ENCODE results near the gene FGF14. TPM values are rescaled to one million over a fixed set of nuclear protein-coding genes. Genes with fewer than 3 reads are reported as not detected.

The FGF14 gene
- total RNA-seq, 1 experiment from 2014 or later, result not detected

- Histone ChIP-seq H3K4me2 (ENCODE audit: low read length) (no peak overlapping the region), H3K79me2 (ENCODE audit: low read length) (no peaks in the 10 kb centered on the region), H3K9me3 (ENCODE audit: low read length) (no peaks in the 10 kb centered on the region), H4K20me1 (ENCODE audit: low read length) (no peaks in the 10 kb centered on the region), H2AFZ (ENCODE audit: low read length) (no peak overlapping the region), H3K27me3 (ENCODE audit: low read length) (peaks cover 52% of the 10 kb centered on the region), H3F3A (ENCODE audit: low read length, unreplicated experiment) (no peaks in the 10 kb centered on the region), H3K9ac (ENCODE audit: low read length) (no peak overlapping the region), H3K4me3 (ENCODE audit: low read length) (no peak overlapping the region), H3K27ac (ENCODE audit: low read length) (no peak overlapping the region), H3K36me3 (ENCODE audit: low read depth, low read length) (no peaks in the 10 kb centered on the region), H3K9me2 (replicated peaks; ENCODE audit: low read length) (no peaks in the 10 kb centered on the region), H3K4me1 (ENCODE audit: insufficient read depth, low read length) (no peaks in the 10 kb centered on the region)
- no peak for DNase-seq
- intact Hi-C loops (cut with micrococcal nuclease), result no loop called here
- ChIA-PET CTCF (no interaction called here), POLR2A (ENCODE audit: unreplicated experiment) (no interaction called here)
- ATAC-seq, result no peak
- TF ChIP-seq, protein P1, sequence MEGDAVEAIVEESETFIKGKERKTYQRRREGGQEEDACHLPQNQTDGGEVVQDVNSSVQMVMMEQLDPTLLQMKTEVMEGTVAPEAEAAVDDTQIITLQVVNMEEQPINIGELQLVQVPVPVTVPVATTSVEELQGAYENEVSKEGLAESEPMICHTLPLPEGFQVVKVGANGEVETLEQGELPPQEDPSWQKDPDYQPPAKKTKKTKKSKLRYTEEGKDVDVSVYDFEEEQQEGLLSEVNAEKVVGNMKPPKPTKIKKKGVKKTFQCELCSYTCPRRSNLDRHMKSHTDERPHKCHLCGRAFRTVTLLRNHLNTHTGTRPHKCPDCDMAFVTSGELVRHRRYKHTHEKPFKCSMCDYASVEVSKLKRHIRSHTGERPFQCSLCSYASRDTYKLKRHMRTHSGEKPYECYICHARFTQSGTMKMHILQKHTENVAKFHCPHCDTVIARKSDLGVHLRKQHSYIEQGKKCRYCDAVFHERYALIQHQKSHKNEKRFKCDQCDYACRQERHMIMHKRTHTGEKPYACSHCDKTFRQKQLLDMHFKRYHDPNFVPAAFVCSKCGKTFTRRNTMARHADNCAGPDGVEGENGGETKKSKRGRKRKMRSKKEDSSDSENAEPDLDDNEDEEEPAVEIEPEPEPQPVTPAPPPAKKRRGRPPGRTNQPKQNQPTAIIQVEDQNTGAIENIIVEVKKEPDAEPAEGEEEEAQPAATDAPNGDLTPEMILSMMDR (conservative IDR thresholded peaks at IDR 0.05; ENCODE audit: low read depth, low read length), result no peak
- no peak for TF ChIP-seq EZH2 (IDR thresholded peaks at IDR 0.05; ENCODE audit: low read length, unreplicated experiment)
- no peak for TF ChIP-seq EZH2phosphoT487 (IDR thresholded peaks at IDR 0.05; ENCODE audit: borderline replicate concordance, low read length)
- no TSS peak for BruUV-seq (replicated peaks)
Measured at GRCh38 chr13:101898676-101899075, 503.2 kb downstream of the FGF14 start.

GRCh38 chr13:101896541-101896940 lies 505.3 kb downstream of the FGF14 start:
- intact Hi-C loops (cut with micrococcal nuclease), result no loop called here
- H3K36me3 ChIP-seq (ENCODE audit: low read depth, low read length), result no peaks in the 10 kb centered on the region
- DNase-seq (no peak), ATAC-seq (no peak)
- no peaks in the 10 kb centered on the region for H3K4me1 ChIP-seq (ENCODE audit: insufficient read depth, low read length)
- peaks cover 48% of the 10 kb centered on the region for H3K27me3 ChIP-seq (ENCODE audit: low read length)
- ChIA-PET CTCF (no interaction called here), POLR2A (ENCODE audit: unreplicated experiment) (no interaction called here)
- H3K27ac ChIP-seq (ENCODE audit: low read length), result no peak overlapping the region
- H2AFZ ChIP-seq (ENCODE audit: low read length), result no peak overlapping the region
- no peaks in the 10 kb centered on the region for H3K9me2 ChIP-seq (replicated peaks; ENCODE audit: low read length)
- no peak overlapping the region for H3K4me2 ChIP-seq (ENCODE audit: low read length)
- no peaks in the 10 kb centered on the region for H3F3A ChIP-seq (ENCODE audit: low read length, unreplicated experiment)
- no peaks in the 10 kb centered on the region for H3K79me2 ChIP-seq (ENCODE audit: low read length)
- BruUV-seq (replicated peaks), result no TSS peak
- H3K9ac ChIP-seq (ENCODE audit: low read length), result no peak overlapping the region
- no peak for TF ChIP-seq EZH2phosphoT487 (IDR thresholded peaks at IDR 0.05; ENCODE audit: borderline replicate concordance, low read length)
- TF ChIP-seq, protein P1 (conservative IDR thresholded peaks at IDR 0.05; ENCODE audit: low read depth, low read length), result no peak
- TF ChIP-seq EZH2 (IDR thresholded peaks at IDR 0.05; ENCODE audit: low read length, unreplicated experiment), result no peak
- no peaks in the 10 kb centered on the region for H3K9me3 ChIP-seq (ENCODE audit: low read length)
- H4K20me1 ChIP-seq (ENCODE audit: low read length), result no peaks in the 10 kb centered on the region
- no peak overlapping the region for H3K4me3 ChIP-seq (ENCODE audit: low read length)

GRCh38 chr13:101893021-101893420 lies 508.8 kb downstream of the FGF14 start:
- DNase-seq (no peak), ATAC-seq (no peak)
- no peak overlapping the region for H2AFZ ChIP-seq (ENCODE audit: low read length)
- H3F3A ChIP-seq (ENCODE audit: low read length, unreplicated experiment), result no peaks in the 10 kb centered on the region
- H3K27ac ChIP-seq (ENCODE audit: low read length), result no peak overlapping the region
- H3K4me2 ChIP-seq (ENCODE audit: low read length), result no peak overlapping the region
- no peak overlapping the region for H3K9ac ChIP-seq (ENCODE audit: low read length)
- no peaks in the 10 kb centered on the region for H3K79me2 ChIP-seq (ENCODE audit: low read length)
- H4K20me1 ChIP-seq (ENCODE audit: low read length), result no peaks in the 10 kb centered on the region
- intact Hi-C loops (cut with micrococcal nuclease), result no loop called here
- peaks cover 49% of the 10 kb centered on the region for H3K27me3 ChIP-seq (ENCODE audit: low read length)
- H3K4me1 ChIP-seq (ENCODE audit: insufficient read depth, low read length), result no peaks in the 10 kb centered on the region
- no peak overlapping the region for H3K4me3 ChIP-seq (ENCODE audit: low read length)
- CTCF ChIA-PET, result no interaction called here
- no peaks in the 10 kb centered on the region for H3K36me3 ChIP-seq (ENCODE audit: low read depth, low read length)
- no TSS peak for BruUV-seq (replicated peaks)
- POLR2A ChIA-PET (ENCODE audit: unreplicated experiment), result no interaction called here
- no peak for TF ChIP-seq EZH2 (IDR thresholded peaks at IDR 0.05; ENCODE audit: low read length, unreplicated experiment)
- H3K9me2 ChIP-seq (replicated peaks; ENCODE audit: low read length), result no peaks in the 10 kb centered on the region
- no peaks in the 10 kb centered on the region for H3K9me3 ChIP-seq (ENCODE audit: low read length)

Data from PC-3 (cell line).